ENCODE measurements around the gene CHGA.

Gene CHGA

GRCh38 chr14:92931681-92932447 is 8.9 kb downstream of the CHGA start:
- DNase-seq: no peak

GRCh38 chr14:92932448-92933395 is 9.8 kb downstream of the CHGA start:
- DNase-seq: no peak

GRCh38 chr14:92933481-92933880 is 10.5 kb downstream of the CHGA start:
- no peak for DNase-seq

- DNase-seq: no peak
Observed at GRCh38 chr14:92934196-92935085, 11.5 kb downstream of the CHGA start.

- no peak for DNase-seq
Observed at GRCh38 chr14:92935446-92935845, 12.5 kb downstream of the CHGA start.

GRCh38 chr14:92936085-92936484 is 13.1 kb downstream of the CHGA start:
- DNase-seq: no peak

- DNase-seq: no peak
Observed at GRCh38 chr14:92937051-92937937, 14.3 kb downstream of the CHGA start.

- DNase-seq: no peak
Observed at GRCh38 chr14:92938235-92938875, 15.4 kb downstream of the CHGA start.

GRCh38 chr14:92938890-92939671 is 16.1 kb downstream of the CHGA start:
- DNase-seq: no peak

- DNase-seq: no peak
Observed at GRCh38 chr14:92939699-92940098, 16.7 kb downstream of the CHGA start.

- no peak for DNase-seq
Observed at GRCh38 chr14:92940543-92940942, 17.6 kb downstream of the CHGA start.

- DNase-seq: no peak
Observed at GRCh38 chr14:92941531-92941930, 18.6 kb downstream of the CHGA start.

GRCh38 chr14:92942136-92942535 is 19.2 kb downstream of the CHGA start:
- DNase-seq: no peak

GRCh38 chr14:92942576-92942975 is 19.6 kb downstream of the CHGA start:
- DNase-seq: no peak

- DNase-seq: no peak
Observed at GRCh38 chr14:92942976-92943710, 20.2 kb downstream of the CHGA start.

- no peak for DNase-seq
Observed at GRCh38 chr14:92943855-92944570, 21.1 kb downstream of the CHGA start.

GRCh38 chr14:92944976-92945375 is 22.0 kb downstream of the CHGA start:
- DNase-seq: no peak

- no peak for DNase-seq
Observed at GRCh38 chr14:92945544-92945943, 22.6 kb downstream of the CHGA start.
